WTC11 (cell line): ENCODE results near the gene KCNJ1. TPM values are rescaled to one million over a fixed set of nuclear protein-coding genes. Genes with fewer than 3 reads are reported as not detected.

Source experiments
- ATAC-seq: fragments of 200-7000 bp; cut with Tn5 transposase; 2 replicates; pipeline ENCODE4 v1.10.0; 2021; ENCODE audit warnings: mild to moderate bottlenecking, moderate library complexity
- CTCF ChIA-PET: fragments of 300-600 bp; sonication (Branson Sonifier 250); formaldehyde crosslinking; loops from one replicate; lab custom pipeline; 2021; ENCODE audit warnings: antibody characterized with exemption; lab: Charles Lee
- POLR2A ChIA-PET: fragments of 350-600 bp; sonication (Branson Sonifier 250); formaldehyde crosslinking; loops from one replicate; lab custom pipeline; 2021; ENCODE audit warnings: antibody characterized with exemption; lab: Charles Lee
- DNase-seq: peaks from one replicate; pipeline ENCODE4 v3.0.0; 2021; ENCODE audit warnings: low spot score
- H3K27ac Mint-ChIP-seq: 2 replicates; pipeline ENCODE4 v1.8.0; 2021; ENCODE audit warnings: mixed read lengths
- H3K27me3 Mint-ChIP-seq: 2 replicates; pipeline ENCODE4 v1.8.0; 2021; ENCODE audit warnings: low read depth, mild to moderate bottlenecking, moderate library complexity, mixed read lengths
- H3K36me3 Mint-ChIP-seq: 2 replicates; pipeline ENCODE4 v1.8.0; 2021; ENCODE audit warnings: mixed read lengths
- H3K4me1 Mint-ChIP-seq: 2 replicates; pipeline ENCODE4 v1.8.0; 2022; ENCODE audit warnings: mixed read lengths
- H3K4me3 Mint-ChIP-seq: 2 replicates; pipeline ENCODE4 v1.8.0; 2021; ENCODE audit warnings: mild to moderate bottlenecking, moderate library complexity, mixed read lengths
- H3K9me3 Mint-ChIP-seq: 2 replicates; pipeline ENCODE4 v1.8.0; 2021; ENCODE audit warnings: mixed read lengths
- ARID4B ChIP-seq: sonication (generic); formaldehyde crosslinking; IDR thresholded peaks from 2 replicates; pipeline ENCODE4 v1.8.0; 2023; ENCODE audit warnings: missing genetic modification reagents, mild to moderate bottlenecking, borderline replicate concordance
- ATF2 ChIP-seq: sonication (generic); formaldehyde crosslinking; IDR thresholded peaks from 2 replicates; pipeline ENCODE4 v1.8.1; 2022; ENCODE audit warnings: low read depth, missing genetic modification reagents, borderline replicate concordance
- ATF6 ChIP-seq: sonication (generic); formaldehyde crosslinking; IDR thresholded peaks from 2 replicates; pipeline ENCODE4 v1.8.1; 2023; ENCODE audit warnings: mild to moderate bottlenecking, missing genetic modification reagents
- CREB1 ChIP-seq: sonication (generic); formaldehyde crosslinking; IDR thresholded peaks from 2 replicates; pipeline ENCODE4 v1.8.0; 2023; ENCODE audit warnings: mild to moderate bottlenecking, missing genetic modification reagents
- EMX1 ChIP-seq: fragments of 250-450 bp; sonication (Bioruptor Pico); IDR thresholded peaks from 2 replicates; pipeline ENCODE4 v1.8.0; 2021; ENCODE audit warnings: mild to moderate bottlenecking
- ESRRA ChIP-seq: sonication (generic); formaldehyde crosslinking; IDR thresholded peaks from 2 replicates; pipeline ENCODE4 v1.8.1; 2022; ENCODE audit warnings: mild to moderate bottlenecking, missing genetic modification reagents, borderline replicate concordance
- GTF2I ChIP-seq: fragments of 250-450 bp; sonication (Bioruptor Pico); conservative IDR thresholded peaks from 2 replicates; pipeline ENCODE4 v1.4.0; 2021; ENCODE audit warnings: mild to moderate bottlenecking
- JUN ChIP-seq: sonication (generic); formaldehyde crosslinking; IDR thresholded peaks from 2 replicates; pipeline ENCODE4 v1.8.0; 2023; ENCODE audit warnings: mild to moderate bottlenecking, missing genetic modification reagents
- MLX ChIP-seq: sonication (generic); formaldehyde crosslinking; IDR thresholded peaks from 2 replicates; pipeline ENCODE4 v1.8.1; 2023; ENCODE audit warnings: mild to moderate bottlenecking, missing genetic modification reagents, moderate library complexity
- MYBL2 ChIP-seq: sonication (generic); formaldehyde crosslinking; IDR thresholded peaks from 2 replicates; pipeline ENCODE4 v1.8.1; 2023; ENCODE audit warnings: mild to moderate bottlenecking, moderate library complexity, missing genetic modification reagents
- NFE2L1 ChIP-seq: sonication (generic); formaldehyde crosslinking; IDR thresholded peaks from 2 replicates; pipeline ENCODE4 v1.8.1; 2023; ENCODE audit warnings: missing genetic modification reagents
- RORB ChIP-seq: fragments of 250-450 bp; sonication (Bioruptor Pico); IDR thresholded peaks from 2 replicates; pipeline ENCODE4 v1.9.0; 2021; ENCODE audit warnings: mild to moderate bottlenecking
- ZNF263 ChIP-seq: sonication (generic); formaldehyde crosslinking; IDR thresholded peaks from 2 replicates; pipeline ENCODE4 v1.8.1; 2022; ENCODE audit warnings: low read depth, mild to moderate bottlenecking, moderate library complexity, missing genetic modification reagents
- ZNF396 ChIP-seq: fragments of 250-450 bp; sonication (Bioruptor Pico); IDR thresholded peaks from 2 replicates; pipeline ENCODE4 v1.8.0; 2021; ENCODE audit warnings: mild to moderate bottlenecking, moderate library complexity, borderline replicate concordance
- ZNF423 ChIP-seq: fragments of 250-450 bp; sonication (Bioruptor Pico); IDR thresholded peaks from 2 replicates; pipeline ENCODE4 v2.1.2; 2022; ENCODE audit warnings: mild to moderate bottlenecking, moderate library complexity
- total RNA-seq: library from RNA; stranded (reverse); gene quantifications from 3 replicates; pipeline ENCODE4 v1.2.3, GENCODE V29; 2021
- TF ChIP-seq, protein P1 (sequence below): sonication (generic); formaldehyde crosslinking; IDR thresholded peaks from 2 replicates; pipeline ENCODE4 v1.8.1; 2022; ENCODE audit warnings: low read depth, mild to moderate bottlenecking, moderate library complexity, missing genetic modification reagents, borderline replicate concordance
- TF ChIP-seq, protein P2 (sequence below): sonication (generic); formaldehyde crosslinking; IDR thresholded peaks from 2 replicates; pipeline ENCODE4 v1.8.0; 2023; ENCODE audit warnings: missing genetic modification reagents

The KCNJ1 gene
- total RNA-seq, 1 experiment from 2014 or later: 0.24 TPM

DNA sequence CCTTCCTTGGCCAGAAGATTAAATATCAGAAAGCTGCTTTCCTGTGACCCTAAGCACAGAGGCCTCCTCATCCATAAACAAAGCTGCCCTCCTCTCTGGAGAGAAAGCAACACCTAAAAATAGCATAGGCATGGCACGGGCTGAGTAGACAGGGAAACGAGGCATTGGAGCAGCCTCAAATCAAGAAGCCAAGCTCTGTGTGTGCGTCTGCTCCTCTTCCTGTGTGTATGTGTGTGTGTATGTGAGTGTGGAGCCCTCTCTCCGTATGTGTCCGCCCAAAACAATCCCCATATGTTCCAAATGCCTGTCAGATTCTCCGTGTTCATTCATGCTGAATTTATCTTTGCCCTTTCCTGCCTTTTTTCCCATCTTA, 48.0 kb upstream of the KCNJ1 start (continued):
- TF ChIP-seq, protein P1, sequence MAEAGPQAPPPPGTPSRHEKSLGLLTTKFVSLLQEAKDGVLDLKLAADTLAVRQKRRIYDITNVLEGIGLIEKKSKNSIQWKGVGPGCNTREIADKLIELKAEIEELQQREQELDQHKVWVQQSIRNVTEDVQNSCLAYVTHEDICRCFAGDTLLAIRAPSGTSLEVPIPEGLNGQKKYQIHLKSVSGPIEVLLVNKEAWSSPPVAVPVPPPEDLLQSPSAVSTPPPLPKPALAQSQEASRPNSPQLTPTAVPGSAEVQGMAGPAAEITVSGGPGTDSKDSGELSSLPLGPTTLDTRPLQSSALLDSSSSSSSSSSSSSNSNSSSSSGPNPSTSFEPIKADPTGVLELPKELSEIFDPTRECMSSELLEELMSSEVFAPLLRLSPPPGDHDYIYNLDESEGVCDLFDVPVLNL (CRISPR knock-in tag): no peak
- TF ChIP-seq, protein P2, sequence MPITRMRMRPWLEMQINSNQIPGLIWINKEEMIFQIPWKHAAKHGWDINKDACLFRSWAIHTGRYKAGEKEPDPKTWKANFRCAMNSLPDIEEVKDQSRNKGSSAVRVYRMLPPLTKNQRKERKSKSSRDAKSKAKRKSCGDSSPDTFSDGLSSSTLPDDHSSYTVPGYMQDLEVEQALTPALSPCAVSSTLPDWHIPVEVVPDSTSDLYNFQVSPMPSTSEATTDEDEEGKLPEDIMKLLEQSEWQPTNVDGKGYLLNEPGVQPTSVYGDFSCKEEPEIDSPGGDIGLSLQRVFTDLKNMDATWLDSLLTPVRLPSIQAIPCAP: no peak
- no peak for TF ChIP-seq JUN

GRCh38 chr11:128914216-128915148, 47.4 kb upstream of the KCNJ1 start:
- H3K4me1 Mint-ChIP-seq: no peaks in the 10 kb centered on the region
- CTCF ChIA-PET: interaction anchor here (0.7 to 1.0 kb wide), 3 partner anchors 9 to 26 kb away, joined by 3 to 7 read pairs (median 3); no protein-coding TSS in a partner anchor
- no peak overlapping the region for H3K4me3 Mint-ChIP-seq
- H3K27me3 Mint-ChIP-seq: peaks cover 31% of the 10 kb centered on the region
- no peak for ATAC-seq
- no peak overlapping the region for H3K27ac Mint-ChIP-seq
- TF ChIP-seq CREB1 (CRISPR knock-in tag): no peak
- TF ChIP-seq MYBL2 (CRISPR knock-in tag): no peak
- TF ChIP-seq ATF6 (CRISPR knock-in tag): no peak
- TF ChIP-seq EMX1: no peak
- H3K9me3 Mint-ChIP-seq: peaks cover 18% of the 10 kb centered on the region
- no peak for DNase-seq
- POLR2A ChIA-PET: no interaction called here
- H3K36me3 Mint-ChIP-seq: no peaks in the 10 kb centered on the region

DNA sequence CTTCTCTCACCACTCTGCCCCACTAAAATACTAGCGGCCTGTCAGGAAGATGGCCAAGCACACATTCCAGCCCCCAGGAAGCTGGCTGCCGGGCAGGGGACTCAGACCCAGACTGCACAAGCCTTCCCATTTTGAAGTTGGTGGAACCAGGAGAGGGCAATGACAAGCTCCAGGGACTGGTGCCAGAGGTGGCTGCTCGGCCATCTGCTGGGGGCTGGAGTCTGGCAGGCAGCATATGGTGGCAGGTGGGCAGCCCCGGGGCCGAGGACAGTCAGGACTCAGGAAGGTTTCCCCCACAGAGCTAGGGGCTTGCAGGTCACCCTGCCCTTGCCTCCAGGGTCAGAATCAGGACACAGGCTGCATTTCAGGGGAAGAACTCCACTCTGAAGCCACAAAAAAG, 46.7 kb upstream of the KCNJ1 start:
- TF ChIP-seq ARID4B (CRISPR knock-in tag): no peak
- H3K27ac Mint-ChIP-seq: no peak overlapping the region
- no peak overlapping the region for H3K4me3 Mint-ChIP-seq
- peaks cover 18% of the 10 kb centered on the region for H3K9me3 Mint-ChIP-seq
- H3K4me1 Mint-ChIP-seq: no peaks in the 10 kb centered on the region
- DNase-seq (no peak), ATAC-seq (no peak)
- H3K36me3 Mint-ChIP-seq: no peaks in the 10 kb centered on the region
- peaks cover 38% of the 10 kb centered on the region for H3K27me3 Mint-ChIP-seq
- CTCF ChIA-PET: interaction anchor here (0.6 to 1.6 kb wide), 4 partner anchors 9 to 909 kb away, joined by 3 read pairs; no protein-coding TSS in a partner anchor
- POLR2A ChIA-PET: no interaction called here

GRCh38 chr11:128911701-128912100, 44.6 kb upstream of the KCNJ1 start:
- Mint-ChIP-seq H3K9me3 (peaks cover 18% of the 10 kb centered on the region), H3K27ac (no peak overlapping the region), H3K4me3 (no peak overlapping the region), H3K4me1 (no peaks in the 10 kb centered on the region), H3K36me3 (no peaks in the 10 kb centered on the region; the same call in 1 of the 2 replicates), H3K27me3 (peaks cover 52% of the 10 kb centered on the region)
- ChIA-PET CTCF (no interaction called here), POLR2A (no interaction called here)
- ATAC-seq (no peak), DNase-seq (no peak)
- TF ChIP-seq ESRRA (CRISPR knock-in tag): no peak
- TF ChIP-seq ATF2 (CRISPR knock-in tag): no peak
- TF ChIP-seq ZNF396 (CRISPR knock-in tag): no peak
- TF ChIP-seq, protein P2: no peak
- TF ChIP-seq RORB (CRISPR knock-in tag): no peak
- no peak for TF ChIP-seq GTF2I (CRISPR knock-in tag)
- no peak for TF ChIP-seq ZNF423 (CRISPR knock-in tag)
- no peak for TF ChIP-seq NFE2L1 (CRISPR knock-in tag)
- TF ChIP-seq MLX (CRISPR knock-in tag): no peak
- no peak for TF ChIP-seq ZNF263 (CRISPR knock-in tag)
